AG04450 (cell line): ENCODE results near the gene CDS2. TPM values are rescaled to one million over a fixed set of nuclear protein-coding genes. Genes with fewer than 3 reads are reported as not detected.

Experiments
- CTCF ChIA-PET: fragments of 300-600, 350-600 bp; formaldehyde crosslinking; extraction: SDS; loops from one replicate; lab custom pipeline; 2022; ENCODE audit warnings: antibody characterized with exemption, inconsistent platforms; lab: Charles Lee
- POLR2A ChIA-PET: fragments of 350-600 bp; formaldehyde crosslinking; extraction: SDS; loops from one replicate; lab custom pipeline; 2021; ENCODE audit warnings: antibody characterized with exemption, inconsistent platforms; lab: Yijun Ruan, JAX
- DNase-seq: peaks from one replicate; pipeline ENCODE4 v3.0.0-alpha.2; 2011; ENCODE audit warnings: low read depth, low spot score
- H3K27ac ChIP-seq: one replicate; pipeline ENCODE4 v1.5.1; 2012; ENCODE audit warnings: low read depth, low read length, control low read depth
- H3K27me3 ChIP-seq: one replicate; pipeline ENCODE4 v1.6.0; 2012; ENCODE audit warnings: low read length; ENCODE audit not compliant: control insufficient read depth, insufficient read depth
- H3K4me3 ChIP-seq: 2 replicates; pipeline ENCODE4 v1.5.1; 2011; ENCODE audit warnings: mild to moderate bottlenecking, low read depth, low read length, control low read depth
- H3K9me3 ChIP-seq: 2 replicates; pipeline ENCODE4 v1.5.1; 2012; ENCODE audit warnings: low read length; ENCODE audit not compliant: control insufficient read depth, insufficient read depth
- polyA plus RNA-seq: library from polyadenylated mRNA; depleted of rRNA; stranded (reverse); fragments of >200 nt; gene quantifications from 2 replicates; pipeline ENCODE4 v1.2.3, GENCODE V29; 2011
- TF ChIP-seq, protein P1 (sequence below): IDR thresholded peaks from 2 replicates; pipeline ENCODE4 v1.5.1; 2011; ENCODE audit warnings: low read depth, low read length, control low read depth, inconsistent platforms

CDS2 gene
- polyA plus RNA-seq, 1 experiment, result 48.7 TPM

DNA sequence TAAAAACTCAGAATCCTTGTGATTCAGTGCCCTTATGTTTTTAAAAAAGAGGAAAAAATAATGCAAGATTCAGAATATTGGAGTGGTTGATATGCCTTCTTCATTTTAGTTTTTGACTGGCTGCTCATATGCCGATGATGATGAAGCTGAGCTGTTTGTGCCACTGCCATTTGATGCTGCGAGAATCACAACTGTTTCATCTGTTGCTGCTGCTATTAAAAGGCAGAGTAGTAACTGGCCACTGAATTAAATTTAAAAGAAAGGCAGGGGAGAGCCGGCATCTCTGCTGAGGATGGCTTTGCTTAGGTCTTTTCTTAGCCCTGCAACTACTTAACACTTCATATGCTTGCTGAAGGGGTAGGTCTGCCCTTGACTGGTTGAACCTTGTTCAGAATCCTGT is 33.1 kb downstream of the CDS2 start:
- H3K27me3 ChIP-seq, result no peaks in the 10 kb centered on the region
- ChIA-PET POLR2A (no interaction called here), CTCF (no interaction called here)
- DNase-seq, result no peak
- no peak overlapping the region for H3K4me3 ChIP-seq
- no peak overlapping the region for H3K27ac ChIP-seq
- no peaks in the 10 kb centered on the region; the same call in 1 of the 2 replicates for H3K9me3 ChIP-seq
- TF ChIP-seq, protein P1, sequence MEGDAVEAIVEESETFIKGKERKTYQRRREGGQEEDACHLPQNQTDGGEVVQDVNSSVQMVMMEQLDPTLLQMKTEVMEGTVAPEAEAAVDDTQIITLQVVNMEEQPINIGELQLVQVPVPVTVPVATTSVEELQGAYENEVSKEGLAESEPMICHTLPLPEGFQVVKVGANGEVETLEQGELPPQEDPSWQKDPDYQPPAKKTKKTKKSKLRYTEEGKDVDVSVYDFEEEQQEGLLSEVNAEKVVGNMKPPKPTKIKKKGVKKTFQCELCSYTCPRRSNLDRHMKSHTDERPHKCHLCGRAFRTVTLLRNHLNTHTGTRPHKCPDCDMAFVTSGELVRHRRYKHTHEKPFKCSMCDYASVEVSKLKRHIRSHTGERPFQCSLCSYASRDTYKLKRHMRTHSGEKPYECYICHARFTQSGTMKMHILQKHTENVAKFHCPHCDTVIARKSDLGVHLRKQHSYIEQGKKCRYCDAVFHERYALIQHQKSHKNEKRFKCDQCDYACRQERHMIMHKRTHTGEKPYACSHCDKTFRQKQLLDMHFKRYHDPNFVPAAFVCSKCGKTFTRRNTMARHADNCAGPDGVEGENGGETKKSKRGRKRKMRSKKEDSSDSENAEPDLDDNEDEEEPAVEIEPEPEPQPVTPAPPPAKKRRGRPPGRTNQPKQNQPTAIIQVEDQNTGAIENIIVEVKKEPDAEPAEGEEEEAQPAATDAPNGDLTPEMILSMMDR, result no peak

DNA sequence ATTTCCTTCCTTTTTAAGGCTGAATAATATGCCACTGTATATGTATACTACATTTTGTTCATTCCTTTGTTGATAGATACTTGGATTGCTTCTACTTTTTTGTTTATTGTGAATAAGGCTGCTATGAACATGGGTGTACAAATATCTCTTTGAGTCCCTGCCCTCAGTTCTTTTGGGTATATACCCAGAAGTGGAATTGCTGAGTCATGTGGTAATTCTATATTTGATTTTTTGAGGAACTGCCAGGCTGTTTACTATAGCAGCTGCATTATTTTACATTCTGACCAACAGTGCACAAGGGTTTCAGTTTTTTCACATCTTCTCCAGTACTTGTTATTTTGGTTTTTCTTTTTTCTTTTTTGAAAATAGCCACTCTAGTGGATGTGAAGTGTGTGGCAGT is 34.1 kb downstream of the CDS2 start:
- no peak for DNase-seq
- H3K27ac ChIP-seq, result no peak overlapping the region
- no peaks in the 10 kb centered on the region for H3K27me3 ChIP-seq
- ChIA-PET CTCF (interaction anchor here (1.5 kb wide), 1 partner anchor 32 kb away, joined by 8 read pairs; no protein-coding TSS in a partner anchor), POLR2A (no interaction called here)
- no peak overlapping the region for H3K4me3 ChIP-seq
- H3K9me3 ChIP-seq, result no peaks in the 10 kb centered on the region; the same call in 1 of the 2 replicates
- TF ChIP-seq, protein P1, result no peak

DNA sequence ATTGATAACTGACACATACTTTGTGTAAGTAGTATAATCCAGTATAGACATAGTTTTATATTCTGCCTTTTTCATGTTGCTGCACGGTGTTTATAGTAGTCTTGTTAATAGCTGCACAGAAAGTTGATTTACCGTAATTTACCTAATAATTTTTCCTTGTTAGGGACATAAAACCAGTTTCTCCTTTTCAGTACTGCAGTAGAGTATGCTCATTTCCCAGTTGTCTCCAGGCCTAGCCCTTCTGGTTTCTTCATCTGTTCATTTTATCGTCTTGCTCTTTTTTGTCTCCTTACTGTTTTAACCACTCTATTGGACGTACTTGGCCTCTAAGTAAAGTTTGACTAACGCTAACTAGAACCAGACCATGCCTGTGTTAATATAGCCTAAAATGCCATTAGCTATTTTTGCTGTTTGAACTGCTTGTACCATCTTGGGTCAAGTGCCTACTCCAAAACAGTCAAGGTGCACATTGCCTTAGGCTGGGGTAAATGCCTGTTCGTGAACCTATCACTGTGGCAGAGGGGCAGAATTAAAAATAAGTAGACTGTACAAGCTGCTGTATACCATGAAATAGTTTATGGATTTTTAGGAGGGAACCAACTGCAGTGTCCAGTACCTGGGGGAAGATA is 34.8 kb downstream of the CDS2 start:
- Histone ChIP-seq H3K9me3 (no peaks in the 10 kb centered on the region; the same call in 1 of the 2 replicates), H3K4me3 (no peak overlapping the region), H3K27me3 (no peaks in the 10 kb centered on the region), H3K27ac (no peak overlapping the region)
- TF ChIP-seq, protein P1, result no peak
- ChIA-PET POLR2A (no interaction called here), CTCF (interaction anchor here (1.5 to 2.0 kb wide), 2 partner anchors 31 to 35 kb away, joined by 6 to 8 read pairs; partner anchors contain the start of gene CDS2)
- no peak for DNase-seq

DNA sequence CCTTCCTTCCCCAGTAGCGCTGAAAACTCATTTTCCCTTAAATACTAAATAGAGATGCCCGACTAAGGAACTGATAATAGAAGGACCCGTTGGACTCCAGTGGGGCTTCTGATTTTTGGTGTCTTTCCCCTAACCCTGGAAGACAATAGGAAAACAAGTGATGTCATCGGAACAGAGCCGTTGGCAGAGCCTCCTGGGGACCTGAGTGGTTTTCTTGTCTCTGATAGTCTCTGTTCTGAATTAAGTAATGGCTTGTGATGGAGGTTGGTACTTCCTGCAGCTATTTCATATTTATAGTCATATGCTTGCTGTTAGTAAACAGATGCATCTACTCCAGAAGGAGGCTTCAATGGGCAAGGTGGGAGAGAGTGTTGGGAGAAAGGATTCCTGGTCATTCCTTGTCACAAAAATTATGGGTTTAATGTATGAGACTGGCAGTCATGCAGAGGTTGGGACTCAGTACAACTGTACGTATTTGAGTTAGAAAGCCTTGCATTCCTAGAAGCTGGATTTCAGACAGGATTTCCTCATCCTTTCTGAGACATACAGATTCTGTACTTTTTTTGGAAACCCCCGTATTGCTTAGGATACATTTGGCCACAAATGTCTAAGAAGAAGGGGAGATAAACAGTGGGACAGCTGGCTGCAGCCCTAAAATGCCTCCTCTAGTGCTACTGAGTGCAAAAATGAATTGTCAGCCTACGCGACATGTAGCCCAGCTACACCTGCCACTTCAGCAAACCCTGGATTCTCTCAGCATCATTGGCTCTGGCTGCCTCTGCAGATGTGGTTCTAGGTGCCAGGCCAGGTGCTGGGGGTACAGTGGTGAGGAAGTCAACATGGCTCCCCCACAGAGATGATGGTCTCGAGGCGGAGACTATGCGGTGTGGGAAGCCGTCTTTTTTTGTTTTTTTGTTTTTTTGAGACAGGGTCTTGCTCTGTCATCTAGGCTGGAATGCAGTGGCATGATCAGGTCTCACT is 38.1 kb downstream of the CDS2 start:
- ChIA-PET POLR2A (no interaction called here), CTCF (interaction anchor here (1.0 kb wide), 1 partner anchor 39 kb away, joined by 5 read pairs; the partner anchor contains the start of gene CDS2)
- H3K27ac ChIP-seq, result no peak overlapping the region
- TF ChIP-seq, protein P1, result no peak
- no peaks in the 10 kb centered on the region; the same call in 1 of the 2 replicates for H3K9me3 ChIP-seq
- no peaks in the 10 kb centered on the region for H3K27me3 ChIP-seq
- H3K4me3 ChIP-seq, result no peak overlapping the region
- DNase-seq, result no peak
